Sigmoid colon (tissue), 7 donors: Measurements from ENCODE around the gene SSBP3. TPM values are rescaled to one million over a fixed set of nuclear protein-coding genes. Genes with fewer than 3 reads are reported as not detected.

ENCODE experiments used
- DNase-seq: peaks from one replicate; pipeline ENCODE4 v3.0.0-alpha.2; 2019
- H3K27ac ChIP-seq, 4 donors: fragments of 200-600 bp; sonication (generic); one replicate each; pipeline ENCODE4 v1.5.1; 2016 to 2019; ENCODE audit warnings: mild to moderate bottlenecking in 1 of 4
- H3K27me3 ChIP-seq, 3 donors: fragments of 200-600 bp; sonication (generic); one replicate each; pipeline ENCODE4 v1.5.1; 2019; ENCODE audit warnings: mild to moderate bottlenecking in 1 of 3
- H3K36me3 ChIP-seq, 4 donors: fragments of 200-600 bp; sonication (generic); one replicate each; pipeline ENCODE4 v1.5.1; 2016 to 2019
- H3K4me1 ChIP-seq, 4 donors: fragments of 200-600 bp; sonication (generic); one replicate each; pipeline ENCODE4 v1.5.1; 2017 to 2019
- H3K4me3 ChIP-seq, 4 donors: fragments of 200-600 bp; sonication (generic); one replicate each; pipeline ENCODE4 v1.5.1; 2017 to 2019; ENCODE audit warnings: mild to moderate bottlenecking in 2 of 4, moderate library complexity in 1 of 4
- H3K9me3 ChIP-seq, 4 donors: fragments of 200-600 bp in 3 of 4; sonication (generic) in 3 of 4; one replicate each; pipeline versions ENCODE4 v1.5.1 to v1.6.1; 2013 to 2019
- EP300 ChIP-seq, 4 donors: sonication (generic); formaldehyde crosslinking; IDR thresholded peaks; one replicate each; pipeline ENCODE4 v1.6.1; 2017; ENCODE audit warnings: antibody characterized with exemption in 4 of 4
- POLR2A ChIP-seq, 2 donors: fragments of 450-650 bp; IDR thresholded peaks; one replicate each; pipeline ENCODE4 v1.6.1; 2016; ENCODE audit warnings: antibody characterized with exemption in 2 of 2, mild to moderate bottlenecking in 2 of 2, moderate library complexity in 2 of 2
- POLR2AphosphoS5 ChIP-seq, 4 donors: sonication (generic); formaldehyde crosslinking; IDR thresholded peaks; one replicate each; pipeline ENCODE4 v1.6.1; 2017; ENCODE audit warnings: antibody characterized with exemption in 4 of 4
- WGBS, 2 donors: extraction: QIAGEN DNeasy Blood & Tissue Kit; methylation state at CpG; one replicate each; pipeline ENCODE4 v1.1.7; 2013; 5-methylcytosine and 5-hydroxymethylcytosine counted together
- intact Hi-C: fragments of 100-400 bp; cut with DNase I; formaldehyde crosslinking; loops from one replicate; pipeline ENCODE4 v1.15.1; 2023
- polyA plus RNA-seq, 3 donors: library from polyadenylated mRNA; stranded (reverse); fragments of 200-250 nt; gene quantifications; one replicate each; pipeline ENCODE4 v1.2.3, GENCODE V29; 2013
- total RNA-seq, 4 donors: library from RNA; depleted of rRNA; stranded (reverse); fragments of >200 nt; gene quantifications; one replicate each; pipeline ENCODE4 v1.1.0, GENCODE V29; 2016
- TF ChIP-seq, protein P1 (sequence below), 4 experiments: fragments of 450-650 bp in 3 of 4; fragments of 200-600 bp in 1 of 4; IDR thresholded peaks; one replicate each; pipeline ENCODE4 v1.5.1; 2016 to 2019; ENCODE audit warnings: antibody characterized with exemption in 4 of 4, mild to moderate bottlenecking in 3 of 4, moderate library complexity in 2 of 4
- donor health status: healthy with polysubstance abuse.
- donor health status: Bipolar disorder and iron deficiency.
- donor health status: healthy.

The SSBP3 gene
- total and polyA plus RNA-seq, 7 donors, result 27.4 to 62.5 (median 38.5) TPM

DNA sequence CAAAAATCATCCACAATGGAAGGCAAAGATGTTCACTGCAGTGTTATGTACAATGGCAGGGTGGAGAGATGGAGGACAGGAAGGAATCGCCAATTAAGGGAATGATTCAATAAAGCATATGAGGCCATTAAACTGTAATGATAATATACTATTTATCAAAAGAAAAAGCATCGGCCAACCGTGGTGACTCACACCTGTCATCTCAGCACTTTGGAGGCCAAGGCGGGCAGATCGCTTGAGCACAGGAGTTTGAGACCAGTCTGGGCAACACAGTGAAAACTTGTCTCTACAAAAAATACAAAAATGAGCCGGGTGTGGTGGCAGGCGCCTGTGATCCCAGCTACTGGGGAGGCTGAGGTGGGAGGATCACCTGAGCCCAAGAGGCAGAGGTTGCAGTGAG lies 89.1 kb downstream of the SSBP3 start:
- no peaks in the 10 kb centered on the region for H3K27me3 ChIP-seq
- H3K4me3 ChIP-seq, result no peak overlapping the region
- no peaks in the 10 kb centered on the region for H3K9me3 ChIP-seq
- H3K27ac ChIP-seq, result no peak overlapping the region
- TF ChIP-seq, protein P1, sequence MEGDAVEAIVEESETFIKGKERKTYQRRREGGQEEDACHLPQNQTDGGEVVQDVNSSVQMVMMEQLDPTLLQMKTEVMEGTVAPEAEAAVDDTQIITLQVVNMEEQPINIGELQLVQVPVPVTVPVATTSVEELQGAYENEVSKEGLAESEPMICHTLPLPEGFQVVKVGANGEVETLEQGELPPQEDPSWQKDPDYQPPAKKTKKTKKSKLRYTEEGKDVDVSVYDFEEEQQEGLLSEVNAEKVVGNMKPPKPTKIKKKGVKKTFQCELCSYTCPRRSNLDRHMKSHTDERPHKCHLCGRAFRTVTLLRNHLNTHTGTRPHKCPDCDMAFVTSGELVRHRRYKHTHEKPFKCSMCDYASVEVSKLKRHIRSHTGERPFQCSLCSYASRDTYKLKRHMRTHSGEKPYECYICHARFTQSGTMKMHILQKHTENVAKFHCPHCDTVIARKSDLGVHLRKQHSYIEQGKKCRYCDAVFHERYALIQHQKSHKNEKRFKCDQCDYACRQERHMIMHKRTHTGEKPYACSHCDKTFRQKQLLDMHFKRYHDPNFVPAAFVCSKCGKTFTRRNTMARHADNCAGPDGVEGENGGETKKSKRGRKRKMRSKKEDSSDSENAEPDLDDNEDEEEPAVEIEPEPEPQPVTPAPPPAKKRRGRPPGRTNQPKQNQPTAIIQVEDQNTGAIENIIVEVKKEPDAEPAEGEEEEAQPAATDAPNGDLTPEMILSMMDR (IDR thresholded peaks at IDR 0.05), result no peak
- no peak for TF ChIP-seq EP300 (IDR thresholded peaks at IDR 0.05)
- TF ChIP-seq POLR2A (IDR thresholded peaks at IDR 0.05), result no peak
- TF ChIP-seq POLR2AphosphoS5 (IDR thresholded peaks at IDR 0.05), result no peak
- peaks cover 0 to 33% (median 30%) of the 10 kb centered on the region in 4 donors for H3K4me1 ChIP-seq
- no peaks in the 10 kb centered on the region for H3K36me3 ChIP-seq
- intact Hi-C loops, result no loop called here
- 74 to 88% methylated on average over 7 of the region's 7 CpGs for WGBS, 2 donors
- no peak for DNase-seq

DNA sequence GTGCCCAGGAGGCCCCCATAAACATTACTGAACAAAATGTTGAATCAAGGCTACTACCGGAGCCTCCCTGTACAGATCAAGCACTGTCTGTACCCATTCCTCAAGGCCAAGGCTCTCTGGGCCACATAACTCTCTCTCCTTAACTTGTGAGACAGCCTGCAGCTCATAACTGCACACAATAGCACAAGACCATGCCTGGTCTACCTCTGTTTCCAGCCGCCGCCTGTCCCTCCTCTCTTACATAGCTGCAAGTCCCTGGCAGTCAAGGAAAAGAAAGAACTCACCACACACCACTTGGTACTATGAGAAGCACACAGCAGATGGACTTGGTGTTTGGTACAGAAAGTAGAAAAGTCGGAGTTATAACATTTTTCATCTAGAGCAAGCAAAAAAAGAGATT lies 91.1 kb downstream of the SSBP3 start:
- H3K9me3 ChIP-seq, result no peaks in the 10 kb centered on the region
- peak overlapping the region; percentile 3 to 58 (median 32) for H3K27ac ChIP-seq
- H3K27me3 ChIP-seq, result no peaks in the 10 kb centered on the region
- TF ChIP-seq, protein P1 (IDR thresholded peaks at IDR 0.05), result no peak
- no peak for TF ChIP-seq POLR2A (IDR thresholded peaks at IDR 0.05)
- TF ChIP-seq POLR2AphosphoS5 (IDR thresholded peaks at IDR 0.05), result no peak
- no peak for TF ChIP-seq EP300 (IDR thresholded peaks at IDR 0.05)
- no peak overlapping the region for H3K4me3 ChIP-seq
- intact Hi-C loops, result no loop called here
- H3K4me1 ChIP-seq, result peaks cover 0 to 52% (median 47%) of the 10 kb centered on the region in 4 donors
- no peak for DNase-seq
- 82 to 89% methylated on average over 4 of the region's 4 CpGs for WGBS, 2 donors
- H3K36me3 ChIP-seq, result no peaks in the 10 kb centered on the region

DNA sequence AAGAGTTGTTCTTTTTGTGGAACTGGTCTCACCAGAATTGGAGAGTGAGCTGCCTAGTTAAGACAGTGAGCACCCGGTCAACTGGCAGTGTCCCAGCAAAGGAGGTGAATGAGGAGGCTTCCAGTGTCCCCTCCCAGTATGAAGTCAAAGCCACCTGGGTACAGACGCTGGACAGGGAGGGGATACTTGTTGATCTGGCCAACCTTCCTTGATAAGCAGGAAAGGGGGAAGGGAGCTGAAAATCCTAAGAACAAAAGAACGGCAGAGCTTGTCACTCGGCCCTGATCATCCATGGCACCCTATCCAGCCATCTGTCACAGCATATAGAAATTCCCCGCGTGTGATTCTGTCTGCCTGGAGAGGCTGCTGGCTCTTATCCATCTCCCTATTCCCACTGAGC lies 91.5 kb downstream of the SSBP3 start:
- peak overlapping the region; percentile 3 to 58 (median 32) for H3K27ac ChIP-seq
- DNase-seq, result no peak
- no peaks in the 10 kb centered on the region for H3K9me3 ChIP-seq
- intact Hi-C loops, result loop anchor here (5.0 kb wide), 1 partner anchor 173 kb away; no protein-coding TSS in a partner anchor
- no peaks in the 10 kb centered on the region for H3K27me3 ChIP-seq
- peaks cover 0 to 56% (median 51%) of the 10 kb centered on the region in 4 donors for H3K4me1 ChIP-seq
- WGBS, 2 donors, result 19 to 54% methylated on average over 6 of the region's 6 CpGs
- H3K36me3 ChIP-seq, result no peaks in the 10 kb centered on the region
- TF ChIP-seq, protein P1 (IDR thresholded peaks at IDR 0.05), result no peak
- TF ChIP-seq EP300 (IDR thresholded peaks at IDR 0.05) (no peak), POLR2A (IDR thresholded peaks at IDR 0.05) (no peak), POLR2AphosphoS5 (IDR thresholded peaks at IDR 0.05) (no peak)
- H3K4me3 ChIP-seq, result no peak overlapping the region

DNA sequence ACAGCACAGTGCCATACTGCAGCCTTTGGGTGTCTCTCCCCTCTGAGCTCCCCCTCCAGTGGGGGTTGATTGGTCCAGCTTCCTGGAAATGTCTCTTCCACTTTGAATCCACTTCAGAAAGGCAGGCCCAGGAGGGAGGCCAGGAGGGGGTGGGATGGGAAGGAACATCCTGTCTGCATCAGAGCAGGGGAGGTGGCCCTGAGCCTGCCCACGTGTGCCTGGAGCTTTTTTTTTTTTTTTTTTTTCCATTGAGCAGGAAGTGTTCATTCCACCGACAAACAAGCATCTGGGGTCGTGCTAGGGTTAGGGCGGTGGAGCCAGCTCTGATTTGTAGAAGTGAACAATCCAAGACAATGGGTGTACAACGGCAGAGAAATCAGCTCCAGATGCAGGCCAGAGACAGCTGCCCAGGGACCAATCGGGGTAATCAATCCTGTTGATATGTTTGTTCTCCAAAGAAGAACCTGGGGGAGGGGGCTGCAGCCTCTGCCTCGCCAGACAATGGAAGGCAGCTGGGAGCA lies 93.3 kb downstream of the SSBP3 start:
- TF ChIP-seq, protein P1 (IDR thresholded peaks at IDR 0.05), result no peak
- TF ChIP-seq EP300 (IDR thresholded peaks at IDR 0.05) (peak in 1 of 4 donors; percentile 4), POLR2A (IDR thresholded peaks at IDR 0.05) (no peak), POLR2AphosphoS5 (IDR thresholded peaks at IDR 0.05) (peak in 2 of 4 donors; percentile 17 to 28)
- H3K27me3 ChIP-seq, result no peaks in the 10 kb centered on the region
- 43 to 44% methylated on average over 7 of the region's 7 CpGs for WGBS, 2 donors
- peak overlapping the region; percentile 39 to 62 (median 57) for H3K27ac ChIP-seq
- H3K9me3 ChIP-seq, result no peaks in the 10 kb centered on the region
- H3K4me3 ChIP-seq, result no peak overlapping the region
- H3K4me1 ChIP-seq, result peaks cover 0 to 66% (median 55%) of the 10 kb centered on the region in 4 donors
- peak; percentile 91 for DNase-seq
- no peaks in the 10 kb centered on the region for H3K36me3 ChIP-seq
- intact Hi-C loops, result loop anchor here (5.0 kb wide), 1 partner anchor 174 kb away; no protein-coding TSS in a partner anchor
